Left ventricle myocardium inferior (tissue), 1 donor: ENCODE results near the gene C4A. TPM values are rescaled to one million over a fixed set of nuclear protein-coding genes. Genes with fewer than 3 reads are reported as not detected.

ENCODE experiments used
- DNase-seq: peaks from one replicate; pipeline ENCODE4 v3.0.0-alpha.2; 2020
- H3K27ac ChIP-seq: fragments of 200-600 bp; replicated peaks from 2 replicates; pipeline ENCODE4 v1.8.0; 2021
- H3K27me3 ChIP-seq: fragments of 200-600 bp; 2 replicates; pipeline ENCODE4 v1.8.0; 2021; ENCODE audit warnings: low read depth
- H3K36me3 ChIP-seq: fragments of 200-600 bp; 2 replicates; pipeline ENCODE4 v1.8.0; 2021
- H3K4me1 ChIP-seq: fragments of 200-600 bp; 2 replicates; pipeline ENCODE4 v1.8.0; 2021
- H3K4me3 ChIP-seq: fragments of 200-600 bp; 2 replicates; pipeline ENCODE4 v1.8.0; 2021; ENCODE audit warnings: mild to moderate bottlenecking, moderate library complexity
- H3K9me3 ChIP-seq: fragments of 200-600 bp; replicated peaks from 2 replicates; pipeline ENCODE4 v1.8.0; 2021
- intact Hi-C: fragments of 100-400 bp; cut with micrococcal nuclease; formaldehyde crosslinking; loops from one replicate; pipeline ENCODE4 v1.11.0; 2022
- total RNA-seq: library from RNA; stranded (reverse); fragmentation: NEBNext Ultra II Directional; extraction: Animal tissue kit (Norgen Biotek cat#: 25700); gene quantifications from one replicate; pipeline ENCODE4 v1.2.1, GENCODE V29; 2021
- TF ChIP-seq, protein P1 (sequence below): fragments of 200-600 bp; IDR thresholded peaks from 2 replicates; pipeline ENCODE4 v1.8.0; 2021; ENCODE audit warnings: antibody characterized with exemption, mild to moderate bottlenecking, borderline replicate concordance
- donor health status: DM: no; HTN: yes; CAD: no; lungs with severe emphysema.

C4A gene
- total RNA-seq, 1 donor from 2014 or later, result 76.2 TPM

DNA sequence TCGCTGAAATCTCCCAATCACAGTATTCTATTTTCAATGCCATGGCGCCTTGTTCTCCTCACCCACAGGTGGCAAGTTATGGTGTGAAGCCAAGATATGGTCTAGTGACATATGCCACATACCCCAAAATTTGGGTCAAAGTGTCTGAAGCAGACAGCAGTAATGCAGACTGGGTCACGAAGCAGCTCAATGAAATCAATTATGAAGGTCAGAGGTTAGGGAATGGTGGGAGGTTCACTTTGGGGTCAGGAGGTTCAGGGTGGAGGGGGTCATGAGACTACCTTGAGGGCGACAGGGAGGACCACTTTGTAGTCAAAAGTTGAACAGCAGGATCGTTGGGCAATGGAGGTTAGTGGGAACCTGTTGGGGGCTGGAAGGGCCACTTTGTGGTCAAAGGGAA is 33.6 kb upstream of the C4A start:
- Histone ChIP-seq H3K4me3 (no peak overlapping the region), H3K27me3 (peaks cover 21% of the 10 kb centered on the region), H3K4me1 (peaks cover 13% of the 10 kb centered on the region), H3K9me3 (no peaks in the 10 kb centered on the region), H3K36me3 (peaks cover 19% of the 10 kb centered on the region), H3K27ac (no peak overlapping the region)
- no peak for DNase-seq
- TF ChIP-seq, protein P1, sequence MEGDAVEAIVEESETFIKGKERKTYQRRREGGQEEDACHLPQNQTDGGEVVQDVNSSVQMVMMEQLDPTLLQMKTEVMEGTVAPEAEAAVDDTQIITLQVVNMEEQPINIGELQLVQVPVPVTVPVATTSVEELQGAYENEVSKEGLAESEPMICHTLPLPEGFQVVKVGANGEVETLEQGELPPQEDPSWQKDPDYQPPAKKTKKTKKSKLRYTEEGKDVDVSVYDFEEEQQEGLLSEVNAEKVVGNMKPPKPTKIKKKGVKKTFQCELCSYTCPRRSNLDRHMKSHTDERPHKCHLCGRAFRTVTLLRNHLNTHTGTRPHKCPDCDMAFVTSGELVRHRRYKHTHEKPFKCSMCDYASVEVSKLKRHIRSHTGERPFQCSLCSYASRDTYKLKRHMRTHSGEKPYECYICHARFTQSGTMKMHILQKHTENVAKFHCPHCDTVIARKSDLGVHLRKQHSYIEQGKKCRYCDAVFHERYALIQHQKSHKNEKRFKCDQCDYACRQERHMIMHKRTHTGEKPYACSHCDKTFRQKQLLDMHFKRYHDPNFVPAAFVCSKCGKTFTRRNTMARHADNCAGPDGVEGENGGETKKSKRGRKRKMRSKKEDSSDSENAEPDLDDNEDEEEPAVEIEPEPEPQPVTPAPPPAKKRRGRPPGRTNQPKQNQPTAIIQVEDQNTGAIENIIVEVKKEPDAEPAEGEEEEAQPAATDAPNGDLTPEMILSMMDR, result no peak
- intact Hi-C loops, result no loop called here

- DNase-seq, result no peak
- no peak overlapping the region for H3K27ac ChIP-seq
- H3K4me1 ChIP-seq, result peaks cover 13% of the 10 kb centered on the region
- TF ChIP-seq, protein P1, result no peak
- H3K27me3 ChIP-seq, result peaks cover 15% of the 10 kb centered on the region
- no peak overlapping the region for H3K4me3 ChIP-seq
- H3K9me3 ChIP-seq, result no peaks in the 10 kb centered on the region
- intact Hi-C loops, result no loop called here
- H3K36me3 ChIP-seq, result peaks cover 25% of the 10 kb centered on the region
Observed at GRCh38 chr6:31948753-31949413, 33.0 kb upstream of the C4A start.

DNA sequence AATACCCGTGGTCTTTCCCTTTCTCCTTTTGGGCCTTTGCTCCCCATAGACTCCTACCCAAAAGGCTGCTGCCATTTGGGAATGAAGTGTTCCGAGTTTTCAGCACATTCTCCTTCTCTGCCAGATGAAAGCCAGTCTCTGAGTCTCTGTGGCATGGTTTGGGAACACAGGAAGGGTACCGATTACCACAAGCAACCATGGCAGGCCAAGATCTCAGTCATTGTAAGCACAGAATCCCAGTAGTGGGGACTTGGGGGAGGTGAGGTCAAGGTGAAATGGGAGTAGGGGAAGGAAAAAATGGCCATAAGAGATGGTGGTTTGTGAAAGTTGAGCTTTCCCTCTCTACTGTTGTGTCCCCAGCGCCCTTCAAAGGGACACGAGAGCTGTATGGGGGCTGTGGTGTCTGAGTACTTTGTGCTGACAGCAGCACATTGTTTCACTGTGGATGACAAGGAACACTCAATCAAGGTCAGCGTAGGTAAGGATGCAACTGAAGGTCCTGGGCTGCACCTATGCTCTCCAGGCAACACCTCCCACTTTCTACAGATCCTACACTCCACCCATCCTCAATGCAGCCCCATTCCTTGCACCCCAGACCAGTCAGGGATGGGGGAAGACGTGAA is 31.8 kb upstream of the C4A start:
- Histone ChIP-seq H3K4me3 (no peak overlapping the region), H3K27me3 (peaks cover 3% of the 10 kb centered on the region), H3K36me3 (peaks cover 36% of the 10 kb centered on the region), H3K9me3 (no peaks in the 10 kb centered on the region), H3K27ac (no peak overlapping the region), H3K4me1 (peaks cover 9% of the 10 kb centered on the region)
- intact Hi-C loops, result no loop called here
- TF ChIP-seq, protein P1, result no peak
- no peak for DNase-seq

- Histone ChIP-seq H3K27ac (no peak overlapping the region), H3K27me3 (no peaks in the 10 kb centered on the region), H3K9me3 (no peaks in the 10 kb centered on the region), H3K4me1 (peaks cover under 1% of the 10 kb centered on the region), H3K36me3 (peaks cover 56% of the 10 kb centered on the region), H3K4me3 (no peak overlapping the region)
- TF ChIP-seq, protein P1, result peak; percentile 77
- peak; percentile 52 for DNase-seq
- intact Hi-C loops, result no loop called here
Observed at GRCh38 chr6:31952140-31952805, 29.6 kb upstream of the C4A start.

- intact Hi-C loops, result no loop called here
- no peak overlapping the region for H3K4me3 ChIP-seq
- no peak overlapping the region for H3K27ac ChIP-seq
- H3K36me3 ChIP-seq, result peaks cover 56% of the 10 kb centered on the region
- H3K27me3 ChIP-seq, result no peaks in the 10 kb centered on the region
- no peak for DNase-seq
- no peaks in the 10 kb centered on the region for H3K9me3 ChIP-seq
- TF ChIP-seq, protein P1, result no peak
- peaks cover 7% of the 10 kb centered on the region for H3K4me1 ChIP-seq
Observed at GRCh38 chr6:31952890-31953289, 29.0 kb upstream of the C4A start.
